ENCODE measurements around the gene RADIL.
A peak's percentile ranks its signal among the peaks of the same experiment; 100 is the strongest.

RADIL gene

DNA sequence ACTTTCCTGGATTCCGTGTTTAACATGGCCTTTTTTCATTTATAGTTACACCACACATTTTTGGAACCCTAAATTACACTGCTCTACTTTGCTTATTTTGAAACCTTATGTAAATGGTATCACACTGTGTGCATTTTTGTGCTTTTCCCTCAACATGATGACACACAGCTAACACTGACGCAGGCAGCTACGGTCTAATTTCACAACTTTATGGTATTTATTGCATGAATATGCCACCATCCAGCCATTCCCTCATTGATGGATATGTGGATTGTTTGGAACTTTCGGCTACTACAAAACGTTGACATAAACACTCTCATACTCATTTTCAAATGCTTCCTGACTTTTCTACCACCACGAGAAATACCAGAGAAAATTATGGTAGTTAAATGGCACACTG is 28.6 kb downstream of the RADIL start:
- TF ChIP-seq, protein P1, sequence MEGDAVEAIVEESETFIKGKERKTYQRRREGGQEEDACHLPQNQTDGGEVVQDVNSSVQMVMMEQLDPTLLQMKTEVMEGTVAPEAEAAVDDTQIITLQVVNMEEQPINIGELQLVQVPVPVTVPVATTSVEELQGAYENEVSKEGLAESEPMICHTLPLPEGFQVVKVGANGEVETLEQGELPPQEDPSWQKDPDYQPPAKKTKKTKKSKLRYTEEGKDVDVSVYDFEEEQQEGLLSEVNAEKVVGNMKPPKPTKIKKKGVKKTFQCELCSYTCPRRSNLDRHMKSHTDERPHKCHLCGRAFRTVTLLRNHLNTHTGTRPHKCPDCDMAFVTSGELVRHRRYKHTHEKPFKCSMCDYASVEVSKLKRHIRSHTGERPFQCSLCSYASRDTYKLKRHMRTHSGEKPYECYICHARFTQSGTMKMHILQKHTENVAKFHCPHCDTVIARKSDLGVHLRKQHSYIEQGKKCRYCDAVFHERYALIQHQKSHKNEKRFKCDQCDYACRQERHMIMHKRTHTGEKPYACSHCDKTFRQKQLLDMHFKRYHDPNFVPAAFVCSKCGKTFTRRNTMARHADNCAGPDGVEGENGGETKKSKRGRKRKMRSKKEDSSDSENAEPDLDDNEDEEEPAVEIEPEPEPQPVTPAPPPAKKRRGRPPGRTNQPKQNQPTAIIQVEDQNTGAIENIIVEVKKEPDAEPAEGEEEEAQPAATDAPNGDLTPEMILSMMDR (IDR thresholded peaks at IDR 0.05; ENCODE audit: low read depth, low read length), result no peak
- in situ Hi-C loops (cut with HindIII; ENCODE audit: low sequenced_read_pairs), result no loop called here
- H3K4me3 ChIP-seq (ENCODE audit: low read depth, low read length), result no peak overlapping the region

DNA sequence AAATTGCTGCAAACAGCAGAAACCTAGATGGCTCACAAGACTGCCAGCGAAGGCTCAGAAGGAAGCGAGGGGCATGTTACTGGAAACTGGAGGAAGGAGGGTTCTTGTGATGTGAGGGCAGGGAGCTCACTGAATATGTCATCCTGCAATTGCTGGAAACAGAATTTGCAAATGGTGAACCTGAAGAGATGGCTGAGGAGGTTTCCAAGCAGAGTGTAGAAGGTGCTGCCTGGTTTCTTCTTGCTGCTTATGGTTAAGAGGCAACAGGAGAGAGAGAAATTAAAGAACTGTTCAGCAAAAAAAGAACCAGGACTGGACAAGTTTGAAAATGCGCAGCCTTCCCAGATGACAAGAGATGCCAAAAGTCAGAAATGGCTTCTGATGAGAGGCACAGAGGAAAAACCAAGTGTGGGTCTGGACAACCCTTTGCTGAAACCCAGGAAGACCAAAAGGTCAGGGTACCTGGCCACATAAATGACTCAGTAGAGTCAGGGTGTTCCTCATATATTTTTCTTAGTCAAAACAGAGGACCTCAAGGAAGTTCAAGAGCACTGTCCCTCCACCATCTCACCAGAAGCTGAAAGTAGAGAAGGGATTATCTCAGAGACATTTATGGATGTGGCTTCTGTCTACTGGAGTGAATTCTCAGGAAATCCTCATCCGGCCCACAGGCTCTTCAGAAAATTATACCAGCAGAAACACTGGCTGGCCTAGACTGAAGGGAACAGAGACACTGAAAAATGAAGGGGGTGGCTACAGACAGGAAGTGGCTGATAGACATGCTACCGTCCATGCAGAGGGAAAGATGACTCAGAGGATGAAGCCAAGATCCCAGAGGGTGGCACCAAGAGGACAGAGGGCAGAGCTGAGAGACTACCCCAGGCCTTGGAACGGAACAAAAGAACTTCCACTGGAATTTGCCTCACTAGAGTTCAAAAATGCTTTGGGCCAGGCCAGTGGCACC is 31.8 kb downstream of the RADIL start:
- in situ Hi-C loops (cut with HindIII; ENCODE audit: low sequenced_read_pairs), result no loop called here
- DNase-seq (ENCODE audit: low read depth, low spot score), result no peak
- TF ChIP-seq, protein P1 (IDR thresholded peaks at IDR 0.05; ENCODE audit: low read depth, low read length), result no peak
- no peak overlapping the region for H3K4me3 ChIP-seq (ENCODE audit: low read depth, low read length)

More for the DNA sequence above, 28.6 kb downstream of the RADIL start:
- DNase-seq (ENCODE audit: low read depth, low spot score), result no peak

DNA sequence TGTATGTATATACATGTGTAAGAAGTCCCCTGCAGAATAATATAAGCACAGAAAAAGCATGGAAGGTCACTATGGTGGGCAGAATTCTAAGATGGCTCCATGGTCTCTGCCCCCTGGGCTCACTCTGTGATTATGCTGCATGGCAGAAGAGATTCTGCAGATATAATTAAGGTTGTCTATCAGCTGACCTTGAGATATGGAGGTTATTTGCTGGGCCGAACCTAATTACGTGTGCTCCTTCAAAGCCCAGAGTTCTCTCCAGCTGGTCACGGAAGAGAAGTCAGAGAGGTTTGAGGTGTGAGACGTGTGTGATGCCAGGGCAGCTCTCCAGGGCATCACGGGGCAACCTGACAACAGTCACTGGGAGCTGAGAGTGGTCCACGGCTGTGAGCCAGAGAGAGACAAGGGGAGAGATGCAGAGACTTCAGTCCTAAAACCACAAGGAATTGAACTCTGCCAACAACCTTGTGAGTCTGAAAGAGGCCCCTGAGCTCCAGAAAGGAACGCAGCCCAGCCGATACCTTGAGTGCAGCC is 33.2 kb downstream of the RADIL start:
- in situ Hi-C loops (cut with HindIII; ENCODE audit: low sequenced_read_pairs), result no loop called here

DNA sequence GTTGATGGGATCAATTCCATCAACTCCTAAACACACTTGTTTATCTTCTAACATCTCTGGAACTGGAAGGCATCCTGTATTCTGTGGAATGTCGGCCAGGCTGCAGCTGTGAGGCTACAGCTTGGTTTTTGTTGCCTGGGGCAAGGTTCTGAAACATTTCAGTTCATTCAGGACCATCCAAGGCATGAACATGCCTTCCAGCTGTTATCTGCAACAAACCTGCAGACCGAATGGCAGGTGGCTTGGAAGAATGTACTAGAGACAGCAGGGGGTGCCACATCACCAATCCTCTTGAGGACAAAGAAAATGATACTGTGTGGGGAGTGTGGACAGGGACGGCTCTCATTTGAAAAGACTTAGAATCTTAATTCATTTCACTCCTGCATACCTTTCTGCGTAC is 34.1 kb downstream of the RADIL start:
- TF ChIP-seq, protein P1 (IDR thresholded peaks at IDR 0.05; ENCODE audit: low read depth, low read length), result no peak
- peak; percentile 19 for DNase-seq (ENCODE audit: low read depth, low spot score)
- in situ Hi-C loops (cut with HindIII; ENCODE audit: low sequenced_read_pairs), result no loop called here
- H3K4me3 ChIP-seq (ENCODE audit: low read depth, low read length), result no peak overlapping the region

More for the DNA sequence above, 33.2 kb downstream of the RADIL start:
- no peak for DNase-seq (ENCODE audit: low read depth, low spot score)
- TF ChIP-seq, protein P1 (IDR thresholded peaks at IDR 0.05; ENCODE audit: low read depth, low read length), result no peak
- H3K4me3 ChIP-seq (ENCODE audit: low read depth, low read length), result no peak overlapping the region

DNA sequence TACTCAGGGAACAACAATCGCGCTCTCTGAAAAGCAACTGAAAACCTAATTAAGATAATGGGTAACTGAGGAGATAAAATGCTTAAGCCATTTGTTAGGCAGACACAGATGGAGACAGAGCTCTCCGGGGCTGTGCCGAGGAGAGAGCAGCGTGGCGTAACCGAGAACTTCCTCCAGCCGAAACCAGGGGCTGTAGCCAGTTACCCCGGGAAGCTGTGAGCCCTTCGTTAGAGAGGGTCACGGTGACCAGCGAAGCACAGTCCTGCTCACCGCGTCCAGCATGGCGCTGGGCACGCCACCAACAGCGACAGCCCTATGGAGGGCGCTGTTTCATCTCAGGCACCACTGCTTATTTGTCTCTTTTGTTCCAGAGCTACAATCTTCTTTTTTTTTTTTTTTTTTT is 37.8 kb downstream of the RADIL start:
- DNase-seq (ENCODE audit: low read depth, low spot score), result no peak
- H3K4me3 ChIP-seq (ENCODE audit: low read depth, low read length), result no peak overlapping the region
- TF ChIP-seq, protein P1 (IDR thresholded peaks at IDR 0.05; ENCODE audit: low read depth, low read length), result no peak
- in situ Hi-C loops (cut with HindIII; ENCODE audit: low sequenced_read_pairs), result no loop called here

DNA sequence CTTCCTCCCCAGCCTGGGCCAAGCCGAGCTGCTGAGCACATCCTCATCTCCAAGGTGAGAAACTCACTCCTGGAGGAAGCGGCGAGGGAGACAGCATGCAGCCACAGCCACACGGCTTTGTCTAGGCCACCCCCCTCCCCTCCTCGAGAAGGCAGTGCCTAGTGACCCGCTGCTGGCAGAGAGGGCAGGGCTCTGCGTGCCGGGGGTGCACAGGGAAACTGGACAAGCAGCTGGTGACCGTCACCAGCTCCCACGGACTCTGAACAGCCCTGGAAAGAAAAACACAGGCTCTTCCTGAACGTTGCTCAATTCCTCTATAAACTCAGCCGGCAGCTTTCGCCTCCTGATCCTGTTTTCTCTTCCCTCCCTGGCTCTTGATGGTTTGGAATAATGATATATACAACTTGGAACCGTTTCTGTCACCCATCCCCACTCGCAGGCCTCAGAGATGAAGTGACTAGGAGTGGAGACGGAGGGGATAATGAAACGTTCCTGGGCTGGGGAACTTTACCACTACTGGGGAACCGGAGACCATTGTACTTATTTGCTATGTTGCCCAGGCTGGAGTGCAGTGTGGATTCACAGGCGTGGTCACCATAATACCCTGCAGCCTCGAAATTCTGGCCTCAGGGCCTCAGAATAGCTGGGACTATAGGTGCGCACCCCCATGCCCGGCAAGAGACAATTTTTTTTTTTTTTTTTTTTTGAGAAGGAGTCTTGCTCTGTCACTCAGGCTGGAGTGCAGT is 41.0 kb downstream of the RADIL start:
- in situ Hi-C loops (cut with HindIII; ENCODE audit: low sequenced_read_pairs), result no loop called here
- no peak overlapping the region for H3K4me3 ChIP-seq (ENCODE audit: low read depth, low read length)
- TF ChIP-seq, protein P1 (IDR thresholded peaks at IDR 0.05; ENCODE audit: low read depth, low read length), result no peak
- no peak for DNase-seq (ENCODE audit: low read depth, low spot score)

Measured in astrocyte of the spinal cord (primary cell).